Liver (tissue), 3 donors: Measurements from ENCODE around the gene UGT1A7.

Experiments
- CTCF ChIP-seq: fragments of 150-350 bp; IDR thresholded peaks from 2 replicates; pipeline ENCODE4 v1.5.1; 2017; ENCODE audit warnings: improper control_type of control experiment, low read depth, low read length; ENCODE audit not compliant: missing input control
- HNF4A ChIP-seq, 2 donors: conservative IDR thresholded peaks; 2 replicates each; pipeline ENCODE4 v1.6.1; 2016; ENCODE audit warnings: antibody characterized with exemption in 2 of 2, mild to moderate bottlenecking in 2 of 2
- JUND ChIP-seq, 2 donors: IDR thresholded peaks; 2 replicates each; pipeline ENCODE4 v1.6.1; 2016; ENCODE audit warnings: antibody characterized with exemption in 2 of 2
- MAX ChIP-seq: IDR thresholded peaks from 2 replicates; pipeline ENCODE4 v1.6.1; 2016; ENCODE audit warnings: antibody characterized with exemption
- RAD21 ChIP-seq, 2 donors: IDR thresholded peaks; 2 replicates each; pipeline ENCODE4 v1.6.1; 2016; ENCODE audit warnings: antibody characterized with exemption in 2 of 2, mild to moderate bottlenecking in 2 of 2
- REST ChIP-seq: IDR thresholded peaks from 2 replicates; pipeline ENCODE4 v1.6.1; 2016; ENCODE audit warnings: antibody characterized with exemption, mild to moderate bottlenecking
- YY1 ChIP-seq: IDR thresholded peaks from 2 replicates; pipeline ENCODE4 v1.6.1; 2016; ENCODE audit warnings: antibody characterized with exemption, mild to moderate bottlenecking
- donor health status: healthy.
- donor health status: healthy.

GRCh38 chr2:233764761-233765160 is 83.1 kb downstream of the UGT1A7 start:
- TF ChIP-seq CTCF: no peak
- no peak for TF ChIP-seq MAX
- no peak for TF ChIP-seq RAD21 (IDR thresholded peaks at IDR 0.05)
- TF ChIP-seq HNF4A (conservative IDR thresholded peaks at IDR 0.05): no peak
- TF ChIP-seq YY1: no peak
- no peak for TF ChIP-seq JUND (IDR thresholded peaks at IDR 0.05)
- no peak for TF ChIP-seq REST
